GM19035 (cell line): ENCODE measurements around the gene ADAT1.
"Not testable (repeated sequence)": the region's sequence is repeated elsewhere in the genome, so short reads cannot be mapped to it uniquely, and the experiment has no call there.

Experiments
- ATAC-seq: cut with Tn5 transposase; IDR thresholded peaks from one replicate; pipeline ENCODE4 v1.9.1; 2021; ENCODE audit not compliant: unreplicated experiment

Gene ADAT1

GRCh38 chr16:75620326-75621169 lies 2.5 kb downstream of the ADAT1 start:
- no peak for ATAC-seq

GRCh38 chr16:75618780-75619179 lies 4.3 kb downstream of the ADAT1 start:
- ATAC-seq: no peak

GRCh38 chr16:75617121-75617520 lies 6.0 kb downstream of the ADAT1 start:
- ATAC-seq: no peak

- ATAC-seq: no peak
Measured at GRCh38 chr16:75616521-75617010, 6.5 kb downstream of the ADAT1 start.

- no peak for ATAC-seq
Measured at GRCh38 chr16:75615619-75616018, 7.5 kb downstream of the ADAT1 start.

GRCh38 chr16:75614066-75614897 lies 8.8 kb downstream of the ADAT1 start:
- no peak for ATAC-seq

- no peak for ATAC-seq
Measured at GRCh38 chr16:75606507-75606906, 16.6 kb downstream of the ADAT1 start.

- ATAC-seq: no peak
Measured at GRCh38 chr16:75603241-75603640, 19.8 kb downstream of the ADAT1 start.

- no peak for ATAC-seq
Measured at GRCh38 chr16:75599452-75600277, 23.4 kb downstream of the ADAT1 start.

GRCh38 chr16:75593825-75594820 lies 29.0 kb downstream of the ADAT1 start:
- no peak for ATAC-seq

- no peak for ATAC-seq
Measured at GRCh38 chr16:75593308-75593707, 29.8 kb downstream of the ADAT1 start.

GRCh38 chr16:75591927-75592326 lies 31.2 kb downstream of the ADAT1 start:
- ATAC-seq: not testable (repeated sequence)

- ATAC-seq: no peak
Measured at GRCh38 chr16:75590920-75591843, 31.9 kb downstream of the ADAT1 start.

- no peak for ATAC-seq
Measured at GRCh38 chr16:75589306-75589705, 33.8 kb downstream of the ADAT1 start.

- no peak for ATAC-seq
Measured at GRCh38 chr16:75588716-75589115, 34.4 kb downstream of the ADAT1 start.

GRCh38 chr16:75584108-75584507 lies 39.0 kb downstream of the ADAT1 start:
- ATAC-seq: no peak

- ATAC-seq: no peak
Measured at GRCh38 chr16:75579281-75579834, 43.7 kb downstream of the ADAT1 start.

GRCh38 chr16:75578725-75579124 lies 44.4 kb downstream of the ADAT1 start:
- ATAC-seq: no peak
